Skeletal muscle satellite cell (primary cell): Measurements from ENCODE around the gene RPL13A.

Experiments
- H3K27me3 ChIP-seq: 2 replicates; pipeline ENCODE4 v1.7.0; 2013; ENCODE audit warnings: low read length; ENCODE audit not compliant: control insufficient read depth, insufficient read depth
- H3K36me3 ChIP-seq: 2 replicates; pipeline ENCODE4 v1.7.0; 2013; ENCODE audit warnings: mild to moderate bottlenecking, control low read depth, low read length; ENCODE audit not compliant: insufficient read depth
- H3K4me1 ChIP-seq: 2 replicates; pipeline ENCODE4 v1.7.0; 2013; ENCODE audit warnings: low read length; ENCODE audit not compliant: control insufficient read depth, insufficient read depth
- H3K4me2 ChIP-seq: 2 replicates; pipeline ENCODE4 v1.7.0; 2013; ENCODE audit warnings: mild to moderate bottlenecking, low read length
- H3K4me3 ChIP-seq: 2 replicates; pipeline ENCODE4 v1.7.0; 2013; ENCODE audit warnings: low read length
- H3K9ac ChIP-seq: 2 replicates; pipeline ENCODE4 v1.7.0; 2013; ENCODE audit warnings: mild to moderate bottlenecking, low read depth, low read length, moderate library complexity
- H3K9me3 ChIP-seq: replicated peaks from 2 replicates; pipeline ENCODE4 v1.7.0; 2013; ENCODE audit warnings: mild to moderate bottlenecking, control low read depth, low read length

The RPL13A gene

DNA sequence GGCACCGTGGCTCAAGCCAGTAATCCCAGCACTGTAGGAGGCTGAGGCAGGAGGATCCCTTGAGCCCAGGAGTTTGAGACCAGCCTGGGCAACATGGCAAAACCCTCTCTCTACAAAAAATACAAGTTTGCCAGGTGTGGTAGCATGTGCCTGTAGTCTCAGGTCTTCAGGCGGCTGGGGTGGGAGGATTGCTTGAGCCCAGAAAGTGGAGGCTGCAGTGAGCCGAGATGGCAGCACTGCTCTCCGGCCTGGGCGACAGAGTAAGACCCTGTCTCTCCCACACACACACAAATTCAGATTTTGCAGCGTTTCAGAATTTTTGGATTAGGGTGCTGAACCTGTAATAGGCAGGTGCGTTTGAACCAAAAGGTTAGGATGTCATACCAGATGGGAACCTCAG is 11.1 kb downstream of the RPL13A start:
- Histone ChIP-seq H3K9ac (peak overlapping the region; percentile 100), H3K36me3 (peaks cover 33% of the 10 kb centered on the region), H3K9me3 (no peaks in the 10 kb centered on the region), H3K4me3 (peak overlapping the region; percentile 77), H3K4me1 (peaks cover 23% of the 10 kb centered on the region), H3K4me2 (peak overlapping the region; percentile 92), H3K27me3 (no peaks in the 10 kb centered on the region)

DNA sequence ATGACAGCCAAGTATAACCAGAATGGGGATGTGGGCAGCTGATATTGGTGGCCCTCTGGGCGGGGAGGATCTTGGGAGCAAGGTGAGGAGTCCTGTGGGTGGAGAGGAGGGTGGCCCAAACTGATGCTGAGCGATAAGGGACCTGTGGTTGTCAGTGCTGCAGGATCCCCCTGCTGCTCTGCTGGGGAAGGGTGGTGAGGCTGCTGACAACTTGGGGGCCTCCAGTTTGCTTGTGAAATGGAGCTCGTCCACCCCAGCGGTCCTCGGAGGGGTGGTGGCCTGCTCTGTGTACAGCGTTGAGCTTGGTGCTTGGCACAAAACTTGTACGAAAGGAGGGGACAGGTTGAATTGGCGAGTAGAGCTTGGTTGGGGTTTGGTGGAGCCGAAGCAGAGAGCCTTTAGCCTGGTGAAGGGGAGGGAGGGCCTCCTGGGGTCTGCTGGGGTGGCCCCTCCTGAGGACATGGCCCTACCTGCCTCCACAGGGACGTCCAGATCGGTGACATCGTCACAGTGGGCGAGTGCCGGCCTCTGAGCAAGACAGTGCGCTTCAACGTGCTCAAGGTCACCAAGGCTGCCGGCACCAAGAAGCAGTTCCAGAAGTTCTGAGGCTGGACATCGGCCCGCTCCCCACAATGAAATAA is 11.7 kb downstream of the RPL13A start:
- Histone ChIP-seq H3K27me3 (no peaks in the 10 kb centered on the region), H3K4me1 (peaks cover 25% of the 10 kb centered on the region), H3K36me3 (peaks cover 33% of the 10 kb centered on the region), H3K4me3 (no peak overlapping the region), H3K9me3 (no peaks in the 10 kb centered on the region), H3K9ac (peak overlapping the region; percentile 100), H3K4me2 (peak overlapping the region; percentile 92)

GRCh38 chr19:49502866-49503581 is 15.6 kb downstream of the RPL13A start:
- no peaks in the 10 kb centered on the region for H3K27me3 ChIP-seq
- no peak overlapping the region for H3K9ac ChIP-seq
- no peak overlapping the region for H3K4me3 ChIP-seq
- no peaks in the 10 kb centered on the region for H3K9me3 ChIP-seq
- peak overlapping the region; percentile 56 for H3K4me2 ChIP-seq
- H3K4me1 ChIP-seq: peaks cover 14% of the 10 kb centered on the region
- peaks cover 22% of the 10 kb centered on the region for H3K36me3 ChIP-seq

DNA sequence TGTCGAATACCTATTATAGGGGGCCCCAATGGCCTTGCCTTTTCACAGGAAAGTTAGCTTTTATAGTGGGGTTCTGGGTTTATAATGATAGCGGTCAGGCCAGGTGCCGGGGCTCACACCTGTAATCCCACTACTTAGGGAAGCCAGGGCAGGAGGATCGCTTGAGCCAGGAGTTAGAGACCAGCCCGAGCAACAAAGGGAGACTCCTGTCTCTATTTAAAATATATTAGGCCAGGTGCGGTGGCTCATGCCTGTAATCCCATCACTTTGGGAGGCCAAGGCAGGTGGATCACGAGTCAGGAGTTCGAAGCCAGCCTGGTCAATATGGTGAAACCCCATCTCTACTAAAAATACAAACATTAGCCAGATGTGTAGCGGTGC is 16.2 kb downstream of the RPL13A start:
- Histone ChIP-seq H3K4me3 (no peak overlapping the region), H3K4me1 (peaks cover 9% of the 10 kb centered on the region)

GRCh38 chr19:49506575-49507105 is 19.2 kb downstream of the RPL13A start:
- H3K4me3 ChIP-seq: no peak overlapping the region
- H3K36me3 ChIP-seq: no peaks in the 10 kb centered on the region
- H3K4me1 ChIP-seq: peaks cover 8% of the 10 kb centered on the region
- no peak overlapping the region for H3K4me2 ChIP-seq
- H3K9ac ChIP-seq: no peak overlapping the region
- H3K27me3 ChIP-seq: no peaks in the 10 kb centered on the region
- no peaks in the 10 kb centered on the region for H3K9me3 ChIP-seq

More for the DNA sequence above, 16.2 kb downstream of the RPL13A start:
- H3K4me2 ChIP-seq: peak overlapping the region; percentile 56
- no peak overlapping the region for H3K9ac ChIP-seq
- no peaks in the 10 kb centered on the region for H3K9me3 ChIP-seq
- H3K27me3 ChIP-seq: no peaks in the 10 kb centered on the region
- peaks cover 17% of the 10 kb centered on the region for H3K36me3 ChIP-seq

DNA sequence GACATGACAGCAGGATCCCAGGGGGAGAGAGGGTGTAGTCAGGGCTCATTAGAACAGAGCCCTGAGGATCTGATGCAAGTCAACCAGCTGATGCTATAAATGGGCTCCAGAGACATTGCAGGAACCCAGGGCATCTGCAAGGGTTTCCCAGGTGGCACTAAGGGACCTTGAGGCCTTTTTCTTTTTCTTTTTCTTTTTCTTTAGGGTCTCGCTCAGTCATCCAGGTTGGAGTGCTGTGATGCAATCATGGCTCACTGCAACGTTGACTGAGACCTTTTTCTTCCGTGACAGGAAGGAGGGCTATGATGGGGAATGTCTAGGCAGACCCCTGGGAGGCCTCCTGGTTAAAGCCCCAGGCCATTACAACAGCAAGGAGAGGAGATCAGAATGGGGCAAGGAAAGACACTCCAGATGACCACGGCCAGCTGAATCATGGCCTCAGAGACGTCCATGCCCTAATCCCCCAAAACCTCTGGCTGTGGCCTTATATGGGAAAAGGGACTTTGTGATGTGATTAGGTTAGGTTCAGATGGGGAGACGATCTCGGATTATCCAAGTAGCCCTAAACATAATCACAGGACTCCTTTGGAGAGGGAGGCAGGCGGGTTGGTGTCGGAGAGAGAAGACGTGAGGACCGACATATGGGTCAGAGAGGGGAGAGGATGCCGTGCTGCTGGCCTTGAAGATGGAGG is 20.5 kb downstream of the RPL13A start:
- Histone ChIP-seq H3K9me3 (no peaks in the 10 kb centered on the region), H3K4me1 (peaks cover 17% of the 10 kb centered on the region), H3K9ac (no peak overlapping the region), H3K27me3 (no peaks in the 10 kb centered on the region), H3K4me2 (no peak overlapping the region), H3K36me3 (no peaks in the 10 kb centered on the region), H3K4me3 (no peak overlapping the region)

GRCh38 chr19:49512970-49513745 is 25.8 kb downstream of the RPL13A start:
- H3K4me1 ChIP-seq: peaks cover 11% of the 10 kb centered on the region
- H3K27me3 ChIP-seq: no peaks in the 10 kb centered on the region
- no peaks in the 10 kb centered on the region for H3K9me3 ChIP-seq
- H3K9ac ChIP-seq: peak overlapping the region; percentile 75
- peaks cover 3% of the 10 kb centered on the region for H3K36me3 ChIP-seq
- peak overlapping the region; percentile 94 for H3K4me2 ChIP-seq
- H3K4me3 ChIP-seq: peak overlapping the region; percentile 72

- H3K36me3 ChIP-seq: peaks cover 3% of the 10 kb centered on the region
- H3K9ac ChIP-seq: no peak overlapping the region
- peaks cover 11% of the 10 kb centered on the region for H3K4me1 ChIP-seq
- H3K9me3 ChIP-seq: no peaks in the 10 kb centered on the region
- no peak overlapping the region for H3K4me3 ChIP-seq
- peak overlapping the region; percentile 47 for H3K4me2 ChIP-seq
- no peaks in the 10 kb centered on the region for H3K27me3 ChIP-seq
Observed at GRCh38 chr19:49513746-49514118, 26.3 kb downstream of the RPL13A start.

- Histone ChIP-seq H3K9ac (no peak overlapping the region), H3K4me2 (no peak overlapping the region), H3K4me3 (no peak overlapping the region), H3K27me3 (no peaks in the 10 kb centered on the region), H3K9me3 (no peaks in the 10 kb centered on the region), H3K36me3 (peaks cover 3% of the 10 kb centered on the region), H3K4me1 (peaks cover 11% of the 10 kb centered on the region)
Observed at GRCh38 chr19:49514151-49514550, 26.7 kb downstream of the RPL13A start.

- Histone ChIP-seq H3K4me2 (no peak overlapping the region), H3K9me3 (no peaks in the 10 kb centered on the region), H3K4me3 (no peak overlapping the region), H3K4me1 (peaks cover 11% of the 10 kb centered on the region), H3K9ac (no peak overlapping the region), H3K27me3 (no peaks in the 10 kb centered on the region), H3K36me3 (peaks cover 7% of the 10 kb centered on the region)
Observed at GRCh38 chr19:49515767-49516166, 28.4 kb downstream of the RPL13A start.

DNA sequence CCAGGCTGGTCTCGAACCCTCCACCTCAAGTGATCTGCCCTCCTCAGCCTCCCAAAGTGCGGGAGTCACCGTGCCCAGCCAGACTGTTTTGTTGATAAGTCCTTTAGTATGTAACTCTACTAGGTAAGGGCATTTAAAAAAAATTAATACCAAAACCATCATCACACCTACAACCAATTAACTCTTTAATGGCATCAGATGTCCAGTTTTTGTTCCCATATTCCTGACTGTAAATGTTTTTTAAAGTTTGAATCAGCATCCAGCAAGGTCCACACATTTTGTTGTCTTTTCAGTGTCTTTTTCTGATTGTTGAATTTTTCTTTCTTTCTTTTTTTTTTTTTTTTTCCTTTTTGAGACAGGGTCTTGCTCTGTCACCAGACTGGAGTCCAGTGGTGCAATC is 30.6 kb downstream of the RPL13A start:
- no peaks in the 10 kb centered on the region for H3K27me3 ChIP-seq
- no peaks in the 10 kb centered on the region for H3K9me3 ChIP-seq
- H3K9ac ChIP-seq: no peak overlapping the region
- H3K36me3 ChIP-seq: peaks cover 8% of the 10 kb centered on the region
- H3K4me3 ChIP-seq: no peak overlapping the region
- no peak overlapping the region for H3K4me2 ChIP-seq
- no peaks in the 10 kb centered on the region for H3K4me1 ChIP-seq
